Panc1 (cell line): Measurements from ENCODE around the gene MEGF11.

Experiments
- CTCF ChIP-seq: fragments of 450-650 bp; IDR thresholded peaks from 2 replicates; pipeline ENCODE4 v1.5.1; 2017; ENCODE audit warnings: mild to moderate bottlenecking
- POLR2AphosphoS5 ChIP-seq: IDR thresholded peaks from 2 replicates; pipeline ENCODE4 v1.6.1; 2012; ENCODE audit warnings: mild to moderate bottlenecking, low read depth, low read length, moderate library complexity
- REST ChIP-seq, 2 experiments: IDR thresholded peaks; 2 replicates each; pipeline ENCODE4 v1.6.1; 2011 to 2012; ENCODE audit warnings: low read depth in 2 of 2, control low read depth in 1 of 2, low read length in 1 of 2, mild to moderate bottlenecking in 1 of 2, moderate library complexity in 1 of 2; ENCODE audit not compliant: insufficient read depth in 1 of 2
- SIN3A ChIP-seq: IDR thresholded peaks from 2 replicates; pipeline ENCODE4 v1.6.1; 2012; ENCODE audit warnings: low read depth, mild to moderate bottlenecking, low read length, moderate library complexity, borderline replicate concordance; ENCODE audit not compliant: insufficient read depth
- TCF7L2 ChIP-seq: IDR thresholded peaks from 2 replicates; pipeline ENCODE4 v1.6.1; 2011; ENCODE audit warnings: mild to moderate bottlenecking, low read depth, low read length, inconsistent platforms

GRCh38 chr15:65921780-65922179, 331.8 kb downstream of the MEGF11 start:
- TF ChIP-seq CTCF (no peak), POLR2AphosphoS5 (no peak), REST (IDR thresholded peaks at IDR 0.05; ENCODE audit: insufficient read depth in 1 of 2, low read depth in 2 of 2, low read length in 1 of 2) (no peak), TCF7L2 (no peak), SIN3A (no peak)
